ENCODE data around the gene FAM174A.

FAM174A gene

GRCh38 chr5:100517301-100517974 is 17.7 kb upstream of the FAM174A start:
- DNase-seq (ENCODE audit: low spot score) = no peak
- no peak overlapping the region for H3K4me3 ChIP-seq
- no peak for TF ChIP-seq CTCF (IDR thresholded peaks at IDR 0.05)

GRCh38 chr5:100518377-100518776 is 16.8 kb upstream of the FAM174A start:
- no peak for DNase-seq (ENCODE audit: low spot score)
- Histone ChIP-seq H3K4me3 (no peak overlapping the region), H3K27ac (no peak overlapping the region)
- TF ChIP-seq CTCF (IDR thresholded peaks at IDR 0.05) = no peak

More at GRCh38 chr5:100517301-100517974, 17.7 kb upstream of the FAM174A start:
- no peak overlapping the region for H3K27ac ChIP-seq

- no peak for DNase-seq (ENCODE audit: low spot score)
- no peak overlapping the region for H3K27ac ChIP-seq
- no peak overlapping the region for H3K4me3 ChIP-seq
- TF ChIP-seq CTCF (IDR thresholded peaks at IDR 0.05) = no peak
Measured at GRCh38 chr5:100519075-100519474, 16.1 kb upstream of the FAM174A start.

GRCh38 chr5:100520348-100520747 is 14.8 kb upstream of the FAM174A start:
- DNase-seq (ENCODE audit: low spot score) = no peak
- Histone ChIP-seq H3K4me3 (no peak overlapping the region), H3K27ac (no peak overlapping the region)
- TF ChIP-seq CTCF (IDR thresholded peaks at IDR 0.05) = no peak

- H3K4me3 ChIP-seq = no peak overlapping the region
- no peak for DNase-seq (ENCODE audit: low spot score)
- H3K27ac ChIP-seq = no peak overlapping the region
- no peak for TF ChIP-seq CTCF (IDR thresholded peaks at IDR 0.05)
Measured at GRCh38 chr5:100537946-100538345, 2.8 kb downstream of the FAM174A start.

GRCh38 chr5:100539519-100539918 is 4.3 kb downstream of the FAM174A start:
- Histone ChIP-seq H3K27ac (no peak overlapping the region), H3K4me3 (no peak overlapping the region)
- DNase-seq (ENCODE audit: low spot score) = no peak
- no peak for TF ChIP-seq CTCF (IDR thresholded peaks at IDR 0.05)

- H3K27ac ChIP-seq = no peak overlapping the region
- H3K4me3 ChIP-seq = no peak overlapping the region
- no peak for TF ChIP-seq CTCF (IDR thresholded peaks at IDR 0.05)
- no peak for DNase-seq (ENCODE audit: low spot score)
Measured at GRCh38 chr5:100542086-100542485, 6.9 kb downstream of the FAM174A start.

All from coronary artery (tissue), 2 donors.